ENCODE results near the gene RNF34. TPM values are rescaled to one million over a fixed set of nuclear protein-coding genes. Genes with fewer than 3 reads are reported as not detected.
"Not testable (repeated sequence)": the region's sequence is repeated elsewhere in the genome, so short reads cannot be mapped to it uniquely, and the experiment has no call there.

The RNF34 gene
- total and polyA plus RNA-seq, 7 donors, result 19.8 to 52.4 (median 34.3) TPM

- H3K4me3 ChIP-seq, result no peak overlapping the region
- no peak for DNase-seq
- 78 to 82% methylated on average over 5 of the region's 5 CpGs for WGBS, 2 donors
- no peaks in the 10 kb centered on the region for H3K4me1 ChIP-seq
- TF ChIP-seq EP300 (IDR thresholded peaks at IDR 0.05), result no peak
- TF ChIP-seq POLR2AphosphoS5 (IDR thresholded peaks at IDR 0.05), result no peak
- TF ChIP-seq CTCF (IDR thresholded peaks at IDR 0.05), result no peak
- H3K27ac ChIP-seq, result no peak overlapping the region
- no peaks in the 10 kb centered on the region for H3K27me3 ChIP-seq
- no peaks in the 10 kb centered on the region for H3K36me3 ChIP-seq
- intact Hi-C loops (cut with DNase I), result no loop called here
- H3K9me3 ChIP-seq, result no peaks in the 10 kb centered on the region
Measured at GRCh38 chr12:121365416-121366062, 34.4 kb upstream of the RNF34 start.

GRCh38 chr12:121366063-121366459, 33.9 kb upstream of the RNF34 start:
- WGBS, 2 donors, result 78 to 82% methylated on average over 4 of the region's 4 CpGs

GRCh38 chr12:121371404-121371803, 28.5 kb upstream of the RNF34 start:
- no peak for DNase-seq
- intact Hi-C loops (cut with DNase I), result no loop called here
- Histone ChIP-seq H3K27me3 (no peaks in the 10 kb centered on the region), H3K4me1 (no peaks in the 10 kb centered on the region), H3K4me3 (no peak overlapping the region), H3K36me3 (no peaks in the 10 kb centered on the region), H3K9me3 (no peaks in the 10 kb centered on the region), H3K27ac (no peak overlapping the region)
- WGBS, 2 donors, result 82 to 83% methylated on average over 6 of the region's 6 CpGs
- TF ChIP-seq POLR2AphosphoS5 (IDR thresholded peaks at IDR 0.05), result no peak
- no peak for TF ChIP-seq EP300 (IDR thresholded peaks at IDR 0.05)
- no peak for TF ChIP-seq POLR2A (IDR thresholded peaks at IDR 0.05)
- TF ChIP-seq CTCF (IDR thresholded peaks at IDR 0.05), result no peak

More at GRCh38 chr12:121366063-121366459, 33.9 kb upstream of the RNF34 start:
- H3K9me3 ChIP-seq, result no peaks in the 10 kb centered on the region
- H3K36me3 ChIP-seq, result no peaks in the 10 kb centered on the region
- no peak for DNase-seq
- no peaks in the 10 kb centered on the region for H3K4me1 ChIP-seq
- H3K27ac ChIP-seq, result no peak overlapping the region
- no peaks in the 10 kb centered on the region for H3K27me3 ChIP-seq
- H3K4me3 ChIP-seq, result no peak overlapping the region
- intact Hi-C loops (cut with DNase I), result no loop called here
- no peak for TF ChIP-seq CTCF (IDR thresholded peaks at IDR 0.05)
- TF ChIP-seq POLR2AphosphoS5 (IDR thresholded peaks at IDR 0.05), result no peak
- TF ChIP-seq POLR2A (IDR thresholded peaks at IDR 0.05), result no peak
- TF ChIP-seq EP300 (IDR thresholded peaks at IDR 0.05), result no peak

- H3K9me3 ChIP-seq, result no peaks in the 10 kb centered on the region
- DNase-seq, result no peak
- H3K4me1 ChIP-seq, result no peaks in the 10 kb centered on the region
- WGBS, 2 donors, result 82 to 90% methylated on average over 6 of the region's 6 CpGs
- no peaks in the 10 kb centered on the region for H3K36me3 ChIP-seq
- TF ChIP-seq CTCF (IDR thresholded peaks at IDR 0.05) (no peak), EP300 (IDR thresholded peaks at IDR 0.05) (no peak), POLR2AphosphoS5 (IDR thresholded peaks at IDR 0.05) (no peak), POLR2A (IDR thresholded peaks at IDR 0.05) (no peak)
- no peaks in the 10 kb centered on the region for H3K27me3 ChIP-seq
- no peak overlapping the region for H3K27ac ChIP-seq
- intact Hi-C loops (cut with DNase I), result no loop called here
- H3K4me3 ChIP-seq, result no peak overlapping the region
Measured at GRCh38 chr12:121373755-121374154, 26.2 kb upstream of the RNF34 start.

- H3K4me1 ChIP-seq; H3K27me3 ChIP-seq; intact Hi-C loops (cut with DNase I); H3K4me3 ChIP-seq; H3K27ac ChIP-seq; H3K9me3 ChIP-seq; H3K36me3 ChIP-seq; DNase-seq: not testable (repeated sequence)
- WGBS, 2 donors, result 92 to 97% methylated on average over 23 of the region's 23 CpGs
Measured at GRCh38 chr12:121374336-121374735, 25.6 kb upstream of the RNF34 start.

GRCh38 chr12:121374945-121375584, 24.9 kb upstream of the RNF34 start:
- WGBS, 2 donors, result 89 to 92% methylated on average over 14 of the region's 14 CpGs
- DNase-seq; H3K4me1 ChIP-seq; H3K27me3 ChIP-seq; H3K4me3 ChIP-seq; H3K9me3 ChIP-seq; intact Hi-C loops (cut with DNase I); H3K36me3 ChIP-seq; H3K27ac ChIP-seq: not testable (repeated sequence)
